Right atrium auricular region (tissue), 2 donors: ENCODE results near the gene CSNK2B. TPM values are rescaled to one million over a fixed set of nuclear protein-coding genes. Genes with fewer than 3 reads are reported as not detected.
A peak's percentile ranks its signal among the peaks of the same experiment; 100 is the strongest.

Experiments used
- DNase-seq: peaks from one replicate; pipeline ENCODE4 v3.0.0-alpha.2; 2019; ENCODE audit warnings: low spot score
- H3K27ac ChIP-seq, 2 donors: fragments of 200-600 bp; sonication (generic); 1 replicate in 1 of 2; 2 replicates in 1 of 2; pipeline ENCODE4 v1.5.1; 2016 to 2019
- H3K27me3 ChIP-seq, 2 donors: fragments of 200-600 bp; sonication (generic); one replicate each; pipeline versions ENCODE4 v1.5.1 to v1.6.0; 2017 to 2019
- H3K36me3 ChIP-seq: fragments of 200-600 bp; sonication (generic); one replicate; pipeline ENCODE4 v1.5.1; 2016
- H3K4me1 ChIP-seq, 2 donors: fragments of 200-600 bp; sonication (generic); one replicate each; pipeline versions ENCODE4 v1.5.1 to v1.6.0; 2017 to 2019
- H3K4me3 ChIP-seq, 2 donors: fragments of 200-600 bp; sonication (generic); 1 replicate in 1 of 2; 2 replicates in 1 of 2; pipeline ENCODE4 v1.5.1; 2017 to 2019; ENCODE audit warnings: mild to moderate bottlenecking in 1 of 2, moderate library complexity in 1 of 2
- H3K9me3 ChIP-seq, 2 donors: fragments of 200-600 bp; sonication (generic); one replicate each; pipeline ENCODE4 v1.5.1; 2019
- total RNA-seq, 2 donors: library from RNA; depleted of rRNA; stranded (reverse); fragments of >200 nt; gene quantifications; one replicate each; pipeline ENCODE4 v1.1.0, GENCODE V29; 2016
- TF ChIP-seq, protein P1 (sequence below), 2 donors: fragments of 200-600 bp; sonication (generic); IDR thresholded peaks; one replicate each; pipeline ENCODE4 v1.5.1; 2019; ENCODE audit warnings: antibody characterized with exemption in 2 of 2

CSNK2B gene
- total RNA-seq, 2 donors from 2014 or later, result 242 to 243 TPM

DNA sequence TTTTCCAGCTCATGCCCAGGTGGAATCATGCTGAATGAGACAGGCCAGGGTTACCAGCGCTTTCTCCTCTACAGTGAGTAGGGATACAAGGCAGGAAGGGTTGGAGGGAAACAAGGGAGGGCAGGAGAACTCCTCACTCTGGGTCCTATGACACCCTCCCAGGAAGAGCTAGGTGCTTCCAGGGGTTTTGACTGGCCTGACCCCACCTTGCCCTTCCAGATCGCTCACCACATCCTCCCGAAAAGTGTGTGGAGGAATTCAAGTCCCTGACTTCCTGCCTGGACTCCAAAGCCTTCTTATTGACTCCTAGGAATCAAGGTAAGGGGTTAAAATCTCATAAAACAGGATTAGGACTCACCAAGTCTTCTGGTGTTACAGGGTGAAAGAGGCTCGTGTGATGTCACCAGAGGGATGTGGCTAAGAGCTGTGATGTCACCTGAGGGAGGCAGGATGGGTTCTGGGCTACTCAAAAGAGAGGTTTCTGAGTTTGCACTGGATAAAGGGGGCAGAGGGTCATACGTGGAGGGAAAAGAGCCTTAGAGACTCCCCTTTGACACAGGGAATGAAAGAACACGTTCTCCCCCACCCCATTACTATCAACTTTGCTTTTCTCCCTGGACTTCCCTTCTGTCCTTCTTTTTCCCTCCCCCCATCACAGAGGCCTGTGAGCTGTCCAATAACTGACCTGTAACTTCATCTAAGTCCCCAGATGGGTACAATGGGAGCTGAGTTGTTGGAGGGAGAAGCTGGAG lies 8.3 kb upstream of the CSNK2B start:
- no peak overlapping the region for H3K27ac ChIP-seq
- peaks cover 21% of the 10 kb centered on the region for H3K36me3 ChIP-seq
- no peak for DNase-seq
- TF ChIP-seq, protein P1, sequence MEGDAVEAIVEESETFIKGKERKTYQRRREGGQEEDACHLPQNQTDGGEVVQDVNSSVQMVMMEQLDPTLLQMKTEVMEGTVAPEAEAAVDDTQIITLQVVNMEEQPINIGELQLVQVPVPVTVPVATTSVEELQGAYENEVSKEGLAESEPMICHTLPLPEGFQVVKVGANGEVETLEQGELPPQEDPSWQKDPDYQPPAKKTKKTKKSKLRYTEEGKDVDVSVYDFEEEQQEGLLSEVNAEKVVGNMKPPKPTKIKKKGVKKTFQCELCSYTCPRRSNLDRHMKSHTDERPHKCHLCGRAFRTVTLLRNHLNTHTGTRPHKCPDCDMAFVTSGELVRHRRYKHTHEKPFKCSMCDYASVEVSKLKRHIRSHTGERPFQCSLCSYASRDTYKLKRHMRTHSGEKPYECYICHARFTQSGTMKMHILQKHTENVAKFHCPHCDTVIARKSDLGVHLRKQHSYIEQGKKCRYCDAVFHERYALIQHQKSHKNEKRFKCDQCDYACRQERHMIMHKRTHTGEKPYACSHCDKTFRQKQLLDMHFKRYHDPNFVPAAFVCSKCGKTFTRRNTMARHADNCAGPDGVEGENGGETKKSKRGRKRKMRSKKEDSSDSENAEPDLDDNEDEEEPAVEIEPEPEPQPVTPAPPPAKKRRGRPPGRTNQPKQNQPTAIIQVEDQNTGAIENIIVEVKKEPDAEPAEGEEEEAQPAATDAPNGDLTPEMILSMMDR (IDR thresholded peaks at IDR 0.05), result no peak
- no peaks in the 10 kb centered on the region for H3K9me3 ChIP-seq
- no peak overlapping the region for H3K4me3 ChIP-seq
- H3K27me3 ChIP-seq, result no peaks in the 10 kb centered on the region
- peaks cover 0 to 43% of the 10 kb centered on the region in 2 donors for H3K4me1 ChIP-seq

DNA sequence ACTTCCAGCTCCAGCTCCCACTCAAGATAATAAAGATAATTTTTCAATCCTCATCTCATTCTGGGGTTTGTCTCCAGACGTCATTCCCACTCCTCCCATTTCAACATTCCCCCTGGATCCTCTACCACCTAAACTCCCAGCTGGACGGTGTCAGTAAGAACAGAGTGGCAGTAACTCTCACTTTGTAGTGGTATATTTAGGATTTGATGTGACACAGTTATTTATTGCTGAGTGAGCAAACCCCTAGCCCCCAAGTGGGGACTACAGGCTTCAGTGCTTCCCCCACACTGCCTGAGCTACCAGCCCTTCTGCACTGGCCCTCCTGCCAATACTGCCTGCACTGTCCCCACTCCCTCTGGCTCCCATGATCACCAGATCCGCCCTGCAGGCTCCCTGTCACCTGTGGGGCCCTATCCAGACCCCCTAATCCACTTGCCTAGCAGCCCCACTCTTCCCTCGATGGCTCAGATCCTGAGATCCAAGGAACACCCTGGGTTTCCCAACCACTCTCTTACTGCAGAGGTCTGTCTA lies 7.7 kb upstream of the CSNK2B start:
- no peaks in the 10 kb centered on the region for H3K9me3 ChIP-seq
- DNase-seq, result no peak
- H3K4me3 ChIP-seq, result no peak overlapping the region
- H3K27me3 ChIP-seq, result no peaks in the 10 kb centered on the region
- TF ChIP-seq, protein P1 (IDR thresholded peaks at IDR 0.05), result no peak
- H3K4me1 ChIP-seq, result peaks cover 0 to 48% of the 10 kb centered on the region in 2 donors
- H3K27ac ChIP-seq, result no peak overlapping the region
- peaks cover 21% of the 10 kb centered on the region for H3K36me3 ChIP-seq

DNA sequence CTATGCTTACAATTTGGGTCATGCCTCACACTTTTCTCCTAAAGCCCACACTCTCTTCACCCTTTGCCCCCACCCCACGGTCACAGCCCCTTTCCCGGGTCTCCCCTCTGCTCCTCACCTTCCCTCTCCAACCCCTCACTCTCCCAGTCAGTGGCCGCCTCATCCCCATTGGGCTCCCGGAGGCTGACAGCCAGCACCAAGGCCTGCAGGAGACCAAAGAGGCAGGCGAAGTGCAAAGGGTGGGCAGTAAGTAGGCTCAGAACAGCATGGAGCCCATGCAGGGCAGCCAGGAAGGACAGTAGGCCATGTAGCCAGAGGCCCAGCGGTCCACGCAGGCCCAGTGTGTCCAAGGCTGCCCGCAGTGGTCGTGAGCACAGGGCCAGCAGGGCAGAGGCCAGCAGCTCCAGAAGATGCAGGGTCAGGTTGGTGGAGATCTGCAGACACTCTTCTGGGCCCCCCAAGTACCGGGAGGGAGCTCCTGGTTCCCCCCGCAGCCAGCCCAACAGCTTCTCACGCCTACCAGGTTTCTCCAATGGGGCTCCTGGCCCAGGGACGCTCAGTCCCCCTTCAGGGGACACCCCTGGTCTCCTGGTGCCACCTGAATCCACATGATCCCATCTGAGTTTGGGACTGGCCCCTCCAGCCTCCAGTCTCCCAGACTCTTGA lies 6.8 kb upstream of the CSNK2B start:
- no peaks in the 10 kb centered on the region for H3K27me3 ChIP-seq
- no peaks in the 10 kb centered on the region for H3K9me3 ChIP-seq
- H3K4me1 ChIP-seq, result peaks cover 0 to 50% of the 10 kb centered on the region in 2 donors
- H3K36me3 ChIP-seq, result peaks cover 21% of the 10 kb centered on the region
- H3K27ac ChIP-seq, result peak overlapping the region; percentile 81 to 89
- DNase-seq, result no peak
- TF ChIP-seq, protein P1 (IDR thresholded peaks at IDR 0.05), result no peak
- peak overlapping the region; percentile 71 to 83 for H3K4me3 ChIP-seq

DNA sequence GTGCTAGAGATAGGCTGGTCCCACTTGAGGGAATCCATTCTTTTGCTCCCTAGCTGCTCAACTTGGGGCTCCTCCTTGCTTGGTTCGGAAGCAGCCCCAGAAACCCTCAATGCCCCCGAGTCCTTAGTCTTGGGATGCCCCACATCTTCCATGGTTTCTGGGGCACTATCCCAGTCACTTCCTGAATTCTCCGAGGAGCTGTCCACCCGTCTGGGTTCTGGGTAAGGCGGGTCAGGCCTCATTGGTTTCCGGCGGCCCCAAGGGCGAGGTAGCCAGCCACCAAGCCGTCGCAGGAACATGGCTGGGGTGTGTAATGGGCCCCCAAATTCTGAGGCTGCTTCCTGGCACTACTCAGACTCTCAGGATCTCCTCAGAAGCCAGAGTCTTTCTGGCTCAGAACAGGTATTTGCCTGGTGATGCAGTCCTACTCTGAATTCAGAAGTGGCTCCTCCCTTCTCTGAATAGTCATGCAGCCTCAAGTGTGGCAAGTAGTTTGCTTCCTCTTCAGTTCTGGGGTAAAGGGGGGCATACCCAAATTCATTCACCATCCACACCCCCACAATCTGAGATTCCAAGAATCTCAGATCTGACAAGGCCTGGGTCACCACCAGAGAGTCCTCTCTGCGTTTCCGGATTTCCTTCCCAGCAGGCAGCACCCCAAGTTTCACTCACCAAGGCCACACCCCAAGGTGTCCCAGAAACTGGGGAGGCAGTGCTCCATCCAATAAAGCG lies 6.1 kb upstream of the CSNK2B start:
- DNase-seq, result no peak
- H3K27me3 ChIP-seq, result no peaks in the 10 kb centered on the region
- peak overlapping the region; percentile 71 to 83 for H3K4me3 ChIP-seq
- no peaks in the 10 kb centered on the region for H3K9me3 ChIP-seq
- H3K27ac ChIP-seq, result peak overlapping the region; percentile 81 to 89
- H3K4me1 ChIP-seq, result peaks cover 0 to 55% of the 10 kb centered on the region in 2 donors
- peaks cover 21% of the 10 kb centered on the region for H3K36me3 ChIP-seq
- TF ChIP-seq, protein P1 (IDR thresholded peaks at IDR 0.05), result no peak

DNA sequence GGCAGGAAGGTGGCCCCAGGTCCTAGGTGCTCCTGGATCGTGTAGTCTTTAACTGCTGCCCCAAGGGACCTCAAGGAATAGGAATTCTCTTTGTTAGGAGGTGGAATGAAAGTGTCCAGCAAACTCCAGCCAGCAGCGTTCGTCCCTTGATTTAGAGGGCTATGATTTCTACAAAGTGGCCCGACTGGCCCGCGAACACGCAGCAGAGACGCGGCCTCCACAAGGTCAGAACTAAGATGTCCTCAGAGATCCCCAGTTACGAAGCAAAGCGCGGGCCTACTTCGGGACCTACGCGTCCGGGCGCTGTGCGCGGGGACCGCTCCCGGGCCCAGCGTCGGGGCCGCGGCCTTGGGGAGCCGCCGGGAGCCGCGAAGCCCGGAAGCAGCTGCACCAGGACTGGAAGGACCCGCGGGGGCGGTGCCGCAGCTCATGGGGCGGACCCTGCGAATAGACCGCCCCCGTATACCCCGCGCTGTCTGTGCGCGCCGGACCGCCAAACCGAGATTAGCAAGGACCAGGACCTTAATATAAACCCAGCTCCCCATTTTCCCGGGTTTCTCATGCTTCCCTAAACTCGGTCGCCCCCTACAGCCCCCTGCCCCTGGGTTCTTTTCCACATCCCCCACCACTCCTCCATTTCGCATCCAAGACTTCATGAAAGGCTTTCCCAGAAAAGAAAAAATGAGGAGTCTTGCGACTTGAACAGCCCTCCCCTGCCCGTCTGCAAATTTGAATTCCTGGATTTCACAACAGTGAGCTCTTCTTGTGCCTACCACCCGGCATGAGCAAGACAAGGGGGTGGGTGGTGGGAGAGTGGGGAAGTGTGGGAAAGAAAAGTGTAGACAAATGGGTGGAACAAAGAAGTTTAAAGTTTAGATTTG lies 5.3 kb upstream of the CSNK2B start, which contains the start of gene C6orf47:
TSS of gene C6orf47 (minus strand) at position 398 of the 881 bp plus-strand sequence. CDS start 831 bp downstream, outside the sequence.
- Histone ChIP-seq H3K27me3 (no peaks in the 10 kb centered on the region), H3K36me3 (peaks cover 21% of the 10 kb centered on the region), H3K4me3 (peak within 1 kb of the TSS; percentile 71 to 83), H3K27ac (peak within 1 kb of the TSS; percentile 81 to 89), H3K9me3 (no peaks in the 10 kb centered on the region), H3K4me1 (peaks cover 0 to 55% of the 10 kb centered on the region in 2 donors)
- DNase-seq, result peak; percentile 90
- TF ChIP-seq, protein P1 (IDR thresholded peaks at IDR 0.05), result no peak
